ENCODE measurements around the gene FAM174B. TPM values are rescaled to one million over a fixed set of nuclear protein-coding genes. Genes with fewer than 3 reads are reported as not detected.

Gene FAM174B
- total and polyA plus RNA-seq, 7 donors = 7.6 to 22.1 (median 11.0) TPM

- WGBS, 3 donors = 91 to 92% (median 92%) methylated on average over 11 of the region's 11 CpGs
- H3K36me3 ChIP-seq (ENCODE audit: insufficient read depth in 1 of 2, low read depth in 1 of 2) = peaks cover 0 to 15% of the 10 kb centered on the region in 2 donors
- no peaks in the 10 kb centered on the region for H3K9me3 ChIP-seq
- no peak for DNase-seq
- H3K27me3 ChIP-seq (ENCODE audit: insufficient read depth in 3 of 3, low read length in 2 of 3) = no peaks in the 10 kb centered on the region
- ATAC-seq = peak in 1 of 4 donors; percentile 30
- no peak overlapping the region for H3K27ac ChIP-seq
- H3K4me3 ChIP-seq = no peak overlapping the region
- intact Hi-C loops (cut with DNase I) = no loop called here
- TF ChIP-seq, protein P1, sequence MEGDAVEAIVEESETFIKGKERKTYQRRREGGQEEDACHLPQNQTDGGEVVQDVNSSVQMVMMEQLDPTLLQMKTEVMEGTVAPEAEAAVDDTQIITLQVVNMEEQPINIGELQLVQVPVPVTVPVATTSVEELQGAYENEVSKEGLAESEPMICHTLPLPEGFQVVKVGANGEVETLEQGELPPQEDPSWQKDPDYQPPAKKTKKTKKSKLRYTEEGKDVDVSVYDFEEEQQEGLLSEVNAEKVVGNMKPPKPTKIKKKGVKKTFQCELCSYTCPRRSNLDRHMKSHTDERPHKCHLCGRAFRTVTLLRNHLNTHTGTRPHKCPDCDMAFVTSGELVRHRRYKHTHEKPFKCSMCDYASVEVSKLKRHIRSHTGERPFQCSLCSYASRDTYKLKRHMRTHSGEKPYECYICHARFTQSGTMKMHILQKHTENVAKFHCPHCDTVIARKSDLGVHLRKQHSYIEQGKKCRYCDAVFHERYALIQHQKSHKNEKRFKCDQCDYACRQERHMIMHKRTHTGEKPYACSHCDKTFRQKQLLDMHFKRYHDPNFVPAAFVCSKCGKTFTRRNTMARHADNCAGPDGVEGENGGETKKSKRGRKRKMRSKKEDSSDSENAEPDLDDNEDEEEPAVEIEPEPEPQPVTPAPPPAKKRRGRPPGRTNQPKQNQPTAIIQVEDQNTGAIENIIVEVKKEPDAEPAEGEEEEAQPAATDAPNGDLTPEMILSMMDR (IDR thresholded peaks at IDR 0.05) = no peak
- no peaks in the 10 kb centered on the region for H3K4me1 ChIP-seq
Observed at GRCh38 chr15:92631721-92632120, 23.9 kb downstream of the FAM174B start.

DNA sequence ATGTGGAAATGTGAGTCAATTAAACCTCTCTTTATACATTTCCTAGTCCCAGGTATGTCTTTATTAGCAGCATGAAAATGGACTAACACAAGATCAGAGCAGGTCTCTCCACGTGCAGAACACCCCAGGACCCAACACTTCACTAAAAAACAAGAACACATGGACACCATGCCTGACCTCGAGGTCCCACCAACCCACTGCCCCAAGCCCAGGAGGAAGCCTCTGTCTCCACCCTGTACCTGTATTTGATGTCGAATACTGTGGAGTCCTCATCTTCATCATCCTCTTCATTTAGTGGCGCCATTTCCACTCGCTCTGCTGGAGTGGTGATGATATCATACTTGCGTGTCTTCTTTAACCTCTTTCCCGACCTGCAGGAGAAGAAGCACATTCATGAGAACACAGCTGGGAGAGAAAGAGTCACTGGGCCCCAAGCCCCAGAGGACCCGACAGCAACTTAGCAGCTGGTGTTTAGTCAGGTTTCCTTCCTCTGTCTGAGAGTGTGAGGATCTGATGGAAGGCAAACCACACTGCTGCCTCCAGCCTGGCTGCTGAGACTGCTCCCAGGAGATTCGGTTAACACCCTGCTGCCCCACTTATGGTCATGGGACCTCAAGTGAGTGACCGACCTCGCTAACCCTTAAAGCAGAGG lies 25.5 kb downstream of the FAM174B start:
- 81 to 85% (median 85%) methylated on average over 11 of the region's 11 CpGs for WGBS, 3 donors
- no peak for ATAC-seq
- intact Hi-C loops (cut with DNase I) = no loop called here

GRCh38 chr15:92629276-92629974 lies 26.1 kb downstream of the FAM174B start:
- no peak for ATAC-seq
- Histone ChIP-seq H3K9me3 (no peaks in the 10 kb centered on the region), H3K36me3 (ENCODE audit: insufficient read depth in 1 of 2, low read depth in 1 of 2) (peaks cover 0 to 15% of the 10 kb centered on the region in 2 donors), H3K27ac (no peak overlapping the region), H3K4me1 (peaks cover 5% of the 10 kb centered on the region), H3K27me3 (ENCODE audit: insufficient read depth in 3 of 3, low read length in 2 of 3) (no peaks in the 10 kb centered on the region), H3K4me3 (no peak overlapping the region)
- WGBS, 3 donors = 92 to 94% (median 93%) methylated on average over 11 of the region's 11 CpGs
- intact Hi-C loops (cut with DNase I) = no loop called here
- no peak for DNase-seq
- TF ChIP-seq, protein P1 (IDR thresholded peaks at IDR 0.05) = no peak

More for the DNA sequence above, 25.5 kb downstream of the FAM174B start:
- Histone ChIP-seq H3K36me3 (ENCODE audit: insufficient read depth in 1 of 2, low read depth in 1 of 2) (peaks cover 0 to 15% of the 10 kb centered on the region in 2 donors), H3K9me3 (no peaks in the 10 kb centered on the region), H3K4me3 (no peak overlapping the region), H3K27ac (no peak overlapping the region), H3K27me3 (ENCODE audit: insufficient read depth in 3 of 3, low read length in 2 of 3) (no peaks in the 10 kb centered on the region), H3K4me1 (no peaks in the 10 kb centered on the region)
- DNase-seq = no peak
- TF ChIP-seq, protein P1 (IDR thresholded peaks at IDR 0.05) = no peak

DNA sequence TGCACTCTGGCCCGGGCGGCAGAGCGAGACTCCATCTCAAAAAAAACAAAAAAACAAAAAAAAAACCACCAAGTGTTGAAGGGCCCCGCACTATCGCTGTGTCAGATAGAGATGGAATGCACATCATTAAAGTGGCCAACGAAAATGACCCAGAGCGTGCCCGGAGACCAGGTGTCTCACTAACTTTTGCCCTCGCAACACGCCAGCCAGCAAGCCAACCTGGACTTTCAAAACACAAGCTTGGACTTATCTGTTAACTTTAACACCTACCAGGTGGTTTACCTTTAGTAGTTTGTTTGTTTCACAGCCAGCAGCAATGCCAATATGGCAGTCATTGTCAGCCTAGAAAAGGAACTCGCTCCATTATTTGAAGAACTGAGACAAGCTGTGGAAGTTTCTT lies 28.6 kb downstream of the FAM174B start:
- H3K27ac ChIP-seq = no peak overlapping the region
- no peak overlapping the region for H3K4me3 ChIP-seq
- intact Hi-C loops (cut with DNase I) = no loop called here
- H3K4me1 ChIP-seq = peaks cover 21% of the 10 kb centered on the region
- H3K36me3 ChIP-seq (ENCODE audit: insufficient read depth in 1 of 2, low read depth in 1 of 2) = peaks cover 0 to 15% of the 10 kb centered on the region in 2 donors
- H3K27me3 ChIP-seq (ENCODE audit: insufficient read depth in 3 of 3, low read length in 2 of 3) = no peaks in the 10 kb centered on the region
- H3K9me3 ChIP-seq = no peaks in the 10 kb centered on the region
- no peak for DNase-seq
- TF ChIP-seq, protein P1 (IDR thresholded peaks at IDR 0.05) = no peak
- 97 to 99% (median 97%) methylated on average over 11 of the region's 11 CpGs for WGBS, 3 donors
- ATAC-seq = no peak
